COR-L47 (cell line): Measurements from ENCODE around the gene SMPX.

Source experiments
- DNase-seq: peaks from one replicate; lab custom pipeline; 2025; lab: John Stamatoyannopoulos, UW

Gene SMPX

GRCh38 chrX:21711848-21712197 lies 46.1 kb downstream of the SMPX start:
- no peak for DNase-seq

- DNase-seq = no peak
Measured at GRCh38 chrX:21711129-21711847, 46.6 kb downstream of the SMPX start.

- no peak for DNase-seq
Measured at GRCh38 chrX:21708116-21708515, 49.8 kb downstream of the SMPX start.

- DNase-seq = no peak
Measured at GRCh38 chrX:21705225-21705624, 52.7 kb downstream of the SMPX start.

- DNase-seq = no peak
Measured at GRCh38 chrX:21702725-21703124, 55.2 kb downstream of the SMPX start.

GRCh38 chrX:21700967-21701366 lies 56.9 kb downstream of the SMPX start:
- DNase-seq = no peak

- no peak for DNase-seq
Measured at GRCh38 chrX:21700275-21700674, 57.6 kb downstream of the SMPX start.

- DNase-seq = no peak
Measured at GRCh38 chrX:21699136-21699535, 58.8 kb downstream of the SMPX start.

- no peak for DNase-seq
Measured at GRCh38 chrX:21698272-21698671, 59.6 kb downstream of the SMPX start.

- DNase-seq = no peak
Measured at GRCh38 chrX:21691512-21692018, 66.4 kb downstream of the SMPX start.

- DNase-seq = no peak
Measured at GRCh38 chrX:21683941-21684340, 74.0 kb downstream of the SMPX start.

- DNase-seq = no peak
Measured at GRCh38 chrX:21678048-21678612, 79.8 kb downstream of the SMPX start.

GRCh38 chrX:21675931-21676330 lies 82.0 kb downstream of the SMPX start:
- no peak for DNase-seq

GRCh38 chrX:21674430-21675186 lies 83.3 kb downstream of the SMPX start:
- DNase-seq = no peak

GRCh38 chrX:21666679-21667078 lies 91.2 kb downstream of the SMPX start:
- DNase-seq = no peak

- no peak for DNase-seq
Measured at GRCh38 chrX:21666252-21666651, 91.7 kb downstream of the SMPX start.

- no peak for DNase-seq
Measured at GRCh38 chrX:21662761-21663160, 95.2 kb downstream of the SMPX start.

GRCh38 chrX:21661316-21661715 lies 96.6 kb downstream of the SMPX start:
- DNase-seq = no peak

- no peak for DNase-seq
Measured at GRCh38 chrX:21660156-21660555, 97.8 kb downstream of the SMPX start.

- no peak for DNase-seq
Measured at GRCh38 chrX:21659320-21659719, 98.6 kb downstream of the SMPX start.

GRCh38 chrX:21658746-21659145 lies 99.2 kb downstream of the SMPX start:
- no peak for DNase-seq

- no peak for DNase-seq
Measured at GRCh38 chrX:21658152-21658737, 99.7 kb downstream of the SMPX start, which contains the start of gene KLHL34. Gene KLHL34, minus strand, starts transcription at chrX:21658330. Its CDS starts 542 bp downstream, at chrX:21657788.
